Measurements from ENCODE around the gene SPRY1.

- no peak for TF ChIP-seq POLR2AphosphoS5 (IDR thresholded peaks at IDR 0.05)
- no peak for TF ChIP-seq EZH2 (IDR thresholded peaks at IDR 0.05; ENCODE audit: borderline replicate concordance, insufficient read depth, low read length, poor library complexity, severe bottlenecking)
Observed at GRCh38 chr4:123449362-123449761, 52.8 kb downstream of the SPRY1 start.
